ENCODE data around the gene HRH2. TPM values are rescaled to one million over a fixed set of nuclear protein-coding genes. Genes with fewer than 3 reads are reported as not detected.
"Not testable (repeated sequence)": the region's sequence is repeated elsewhere in the genome, so short reads cannot be mapped to it uniquely, and the experiment has no call there.

Gene HRH2
- total RNA-seq, 2 experiments from 2014 or later, result 23.2 to 24.5 TPM

DNA sequence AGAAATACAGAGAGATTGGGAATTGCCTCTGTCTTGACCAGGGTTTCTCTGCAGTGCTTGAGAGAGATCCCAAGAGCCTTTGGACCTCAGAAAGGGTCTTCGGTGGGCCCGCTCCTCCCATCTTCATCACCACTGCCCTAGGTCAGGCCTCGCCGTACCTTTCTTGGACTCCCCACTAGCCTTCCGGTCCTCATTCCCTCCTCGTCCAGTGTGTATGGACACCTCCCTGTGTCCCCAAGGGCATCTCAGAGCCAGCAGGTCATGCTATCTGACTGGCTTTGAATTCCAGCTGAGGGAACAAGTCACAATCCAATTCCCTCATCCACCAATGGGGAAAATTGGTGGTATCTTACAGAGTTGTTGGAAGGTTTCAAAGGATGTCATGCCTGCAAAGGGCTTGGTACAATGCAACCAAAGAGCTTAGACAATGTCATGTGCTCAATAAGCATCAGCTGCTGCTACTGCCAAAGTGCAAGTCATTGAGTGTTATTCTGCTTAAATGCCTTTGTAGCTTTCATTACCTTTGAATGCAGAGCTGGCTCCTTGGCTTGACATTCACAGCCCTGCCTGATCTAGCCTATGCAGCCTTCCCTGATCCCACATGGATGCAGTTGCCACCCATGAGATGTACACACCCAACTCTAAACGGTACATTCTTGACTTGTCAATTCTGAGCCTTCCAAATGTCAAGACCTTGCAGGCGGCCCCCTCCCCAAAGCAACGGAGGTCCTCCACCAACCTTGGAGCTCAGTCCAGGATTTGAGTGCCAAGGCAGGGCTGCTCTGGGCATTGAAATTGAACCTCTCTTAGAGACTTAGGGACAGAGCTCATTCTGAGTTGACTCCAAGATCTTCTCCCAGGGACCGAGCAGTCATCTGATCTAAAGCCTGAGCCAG lies 58.0 kb downstream of the HRH2 start:
- Mint-ChIP-seq H3K4me1 (ENCODE audit: low read depth) (peaks cover 5% of the 10 kb centered on the region), H3K4me3 (no peak overlapping the region), H3K36me3 (ENCODE audit: low read depth) (peaks cover 2% of the 10 kb centered on the region), H3K27ac (no peak overlapping the region), H3K27me3 (no peaks in the 10 kb centered on the region), H3K9me3 (peaks cover 14% of the 10 kb centered on the region)
- no peak for DNase-seq
- CTCF ChIA-PET, result interaction anchor here (0.7 to 1.4 kb wide), 3 partner anchors 14 to 182 kb away, joined by 3 to 8 read pairs (median 3); no protein-coding TSS in a partner anchor
- intact Hi-C loops (cut with micrococcal nuclease), result no loop called here
- POLR2A ChIA-PET, result no interaction called here
- no peak for ATAC-seq
- TF ChIP-seq, protein P1, sequence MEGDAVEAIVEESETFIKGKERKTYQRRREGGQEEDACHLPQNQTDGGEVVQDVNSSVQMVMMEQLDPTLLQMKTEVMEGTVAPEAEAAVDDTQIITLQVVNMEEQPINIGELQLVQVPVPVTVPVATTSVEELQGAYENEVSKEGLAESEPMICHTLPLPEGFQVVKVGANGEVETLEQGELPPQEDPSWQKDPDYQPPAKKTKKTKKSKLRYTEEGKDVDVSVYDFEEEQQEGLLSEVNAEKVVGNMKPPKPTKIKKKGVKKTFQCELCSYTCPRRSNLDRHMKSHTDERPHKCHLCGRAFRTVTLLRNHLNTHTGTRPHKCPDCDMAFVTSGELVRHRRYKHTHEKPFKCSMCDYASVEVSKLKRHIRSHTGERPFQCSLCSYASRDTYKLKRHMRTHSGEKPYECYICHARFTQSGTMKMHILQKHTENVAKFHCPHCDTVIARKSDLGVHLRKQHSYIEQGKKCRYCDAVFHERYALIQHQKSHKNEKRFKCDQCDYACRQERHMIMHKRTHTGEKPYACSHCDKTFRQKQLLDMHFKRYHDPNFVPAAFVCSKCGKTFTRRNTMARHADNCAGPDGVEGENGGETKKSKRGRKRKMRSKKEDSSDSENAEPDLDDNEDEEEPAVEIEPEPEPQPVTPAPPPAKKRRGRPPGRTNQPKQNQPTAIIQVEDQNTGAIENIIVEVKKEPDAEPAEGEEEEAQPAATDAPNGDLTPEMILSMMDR (IDR thresholded peaks at IDR 0.05), result no peak

- no peak overlapping the region for H3K27ac Mint-ChIP-seq
- H3K9me3 Mint-ChIP-seq, result peaks cover 14% of the 10 kb centered on the region
- ChIA-PET CTCF (interaction anchor here (0.8 to 4.0 kb wide), 27 partner anchors 10 to 254 kb away, joined by 3 to 100 read pairs (median 7); no protein-coding TSS in a partner anchor), POLR2A (interaction anchor here (0.7 to 1.6 kb wide), 5 partner anchors 10 to 240 kb away, joined by 3 to 4 read pairs (median 3); partner anchors contain the start of gene SFXN1)
- H3K36me3 Mint-ChIP-seq (ENCODE audit: low read depth), result peaks cover 2% of the 10 kb centered on the region
- intact Hi-C loops (cut with micrococcal nuclease), result loop anchor here (2.0 kb wide), 1 partner anchor 183 kb away; no protein-coding TSS in a partner anchor
- DNase-seq (no peak), ATAC-seq (no peak)
- TF ChIP-seq, protein P1 (IDR thresholded peaks at IDR 0.05), result no peak
- H3K4me3 Mint-ChIP-seq, result no peak overlapping the region
- H3K4me1 Mint-ChIP-seq (ENCODE audit: low read depth), result peaks cover 5% of the 10 kb centered on the region
- no peaks in the 10 kb centered on the region for H3K27me3 Mint-ChIP-seq
Measured at GRCh38 chr5:175717837-175718236, 60.0 kb downstream of the HRH2 start.

DNA sequence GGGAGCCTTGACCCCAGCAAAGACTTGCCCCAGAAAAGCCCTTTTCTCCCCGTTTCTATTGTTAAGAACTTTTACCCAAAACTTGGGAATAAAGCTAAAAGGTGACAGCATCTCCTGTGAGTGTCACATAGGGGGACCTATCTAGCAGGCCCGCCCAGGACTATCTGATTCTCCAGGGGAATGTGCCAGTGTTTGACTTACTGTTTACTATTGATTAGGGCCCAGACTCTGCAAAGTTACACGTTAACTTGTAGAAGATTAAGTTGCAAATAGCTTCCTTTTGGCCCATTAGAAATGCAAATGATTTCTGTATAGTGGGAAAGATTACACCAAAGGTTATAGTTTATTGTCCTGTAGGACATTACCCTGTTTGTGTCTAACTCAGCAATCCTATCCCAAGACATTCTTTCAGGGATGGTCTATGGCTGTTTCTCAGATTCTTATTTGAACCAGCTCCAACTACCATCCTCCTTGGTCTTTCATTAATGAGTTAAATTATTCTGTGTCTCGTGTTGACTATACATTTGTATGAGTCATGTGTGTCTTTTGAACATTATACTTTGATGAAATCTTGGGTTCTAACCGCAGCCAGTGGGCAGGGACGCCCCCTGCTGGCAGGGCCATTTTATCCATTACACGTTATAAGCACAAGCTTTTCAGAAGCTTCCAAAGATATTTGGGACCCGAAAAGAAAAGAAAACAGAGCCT lies 60.7 kb downstream of the HRH2 start:
- TF ChIP-seq, protein P1 (IDR thresholded peaks at IDR 0.05), result peak; percentile 84
- intact Hi-C loops (cut with micrococcal nuclease), result loop anchor here (2.0 kb wide), 1 partner anchor 184 kb away; no protein-coding TSS in a partner anchor
- ChIA-PET POLR2A (interaction anchor here (0.7 to 1.6 kb wide), 8 partner anchors 10 to 241 kb away, joined by 3 to 6 read pairs (median 4); partner anchors contain the start of gene SFXN1), CTCF (interaction anchor here (0.6 to 4.0 kb wide), 38 partner anchors 9 to 255 kb away, joined by 3 to 100 read pairs (median 4); no protein-coding TSS in a partner anchor)
- DNase-seq, result peak; percentile 91
- Mint-ChIP-seq H3K36me3 (ENCODE audit: low read depth) (peaks cover 2% of the 10 kb centered on the region), H3K27me3 (no peaks in the 10 kb centered on the region), H3K9me3 (peaks cover 14% of the 10 kb centered on the region), H3K4me1 (ENCODE audit: low read depth) (peaks cover 5% of the 10 kb centered on the region), H3K4me3 (no peak overlapping the region), H3K27ac (no peak overlapping the region)
- peak; percentile 79 for ATAC-seq

- not testable (repeated sequence) for H3K27me3 Mint-ChIP-seq; H3K36me3 Mint-ChIP-seq (ENCODE audit: low read depth); H3K27ac Mint-ChIP-seq; DNase-seq; H3K4me3 Mint-ChIP-seq; ATAC-seq; H3K4me1 Mint-ChIP-seq (ENCODE audit: low read depth)
- POLR2A ChIA-PET, result interaction anchor here (0.9 to 1.6 kb wide), 7 partner anchors 11 to 241 kb away, joined by 3 to 6 read pairs (median 4); partner anchors contain the start of gene SFXN1
- CTCF ChIA-PET, result interaction anchor here (1.0 to 4.0 kb wide), 28 partner anchors 10 to 256 kb away, joined by 3 to 100 read pairs (median 6); no protein-coding TSS in a partner anchor
- peaks cover 14% of the 10 kb centered on the region for H3K9me3 Mint-ChIP-seq
- intact Hi-C loops (cut with micrococcal nuclease), result loop anchor here (2.0 kb wide), 1 partner anchor 184 kb away; no protein-coding TSS in a partner anchor
- TF ChIP-seq, protein P1 (IDR thresholded peaks at IDR 0.05), result peak; percentile 21
Measured at GRCh38 chr5:175719109-175719432, 61.2 kb downstream of the HRH2 start.
